Measurements from ENCODE around the gene MRPL46.

DNA sequence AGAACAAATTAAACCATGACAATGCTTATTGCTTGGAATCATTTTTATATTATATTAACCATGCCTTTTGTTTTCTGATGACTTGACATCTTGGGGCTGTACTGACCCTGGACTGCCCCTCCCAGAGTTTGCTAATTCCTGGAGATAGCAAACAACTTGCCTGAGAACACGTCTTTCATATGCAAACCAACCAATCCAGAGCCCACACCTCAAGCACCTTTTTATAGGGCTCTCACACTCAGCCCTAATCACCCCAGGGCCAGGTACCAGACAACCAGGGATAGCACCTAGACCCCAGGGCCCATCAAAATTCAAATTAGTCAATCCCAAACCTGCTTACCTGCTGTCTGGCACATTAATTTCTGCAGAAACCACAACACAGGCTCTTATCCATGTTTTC is 37.3 kb upstream of the MRPL46 start:
- TF ChIP-seq, protein P1, sequence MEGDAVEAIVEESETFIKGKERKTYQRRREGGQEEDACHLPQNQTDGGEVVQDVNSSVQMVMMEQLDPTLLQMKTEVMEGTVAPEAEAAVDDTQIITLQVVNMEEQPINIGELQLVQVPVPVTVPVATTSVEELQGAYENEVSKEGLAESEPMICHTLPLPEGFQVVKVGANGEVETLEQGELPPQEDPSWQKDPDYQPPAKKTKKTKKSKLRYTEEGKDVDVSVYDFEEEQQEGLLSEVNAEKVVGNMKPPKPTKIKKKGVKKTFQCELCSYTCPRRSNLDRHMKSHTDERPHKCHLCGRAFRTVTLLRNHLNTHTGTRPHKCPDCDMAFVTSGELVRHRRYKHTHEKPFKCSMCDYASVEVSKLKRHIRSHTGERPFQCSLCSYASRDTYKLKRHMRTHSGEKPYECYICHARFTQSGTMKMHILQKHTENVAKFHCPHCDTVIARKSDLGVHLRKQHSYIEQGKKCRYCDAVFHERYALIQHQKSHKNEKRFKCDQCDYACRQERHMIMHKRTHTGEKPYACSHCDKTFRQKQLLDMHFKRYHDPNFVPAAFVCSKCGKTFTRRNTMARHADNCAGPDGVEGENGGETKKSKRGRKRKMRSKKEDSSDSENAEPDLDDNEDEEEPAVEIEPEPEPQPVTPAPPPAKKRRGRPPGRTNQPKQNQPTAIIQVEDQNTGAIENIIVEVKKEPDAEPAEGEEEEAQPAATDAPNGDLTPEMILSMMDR (IDR thresholded peaks at IDR 0.05), result no peak
- TF ChIP-seq EP300 (IDR thresholded peaks at IDR 0.05), result no peak
